Stimulated activated CD8-positive, alpha-beta memory T cell treated with anti-CD3 and anti-CD28 coated beads, Interleukin-15, amount 100 ng/mL, for 1 hour (primary cell): ENCODE data around the gene IDUA.
"Not testable (repeated sequence)": the region's sequence is repeated elsewhere in the genome, so short reads cannot be mapped to it uniquely, and the experiment has no call there.

Experiments
- DNase-seq: peaks from one replicate; pipeline ENCODE4 v3.0.0-alpha.2; 2020; ENCODE audit warnings: low read depth

Gene IDUA

DNA sequence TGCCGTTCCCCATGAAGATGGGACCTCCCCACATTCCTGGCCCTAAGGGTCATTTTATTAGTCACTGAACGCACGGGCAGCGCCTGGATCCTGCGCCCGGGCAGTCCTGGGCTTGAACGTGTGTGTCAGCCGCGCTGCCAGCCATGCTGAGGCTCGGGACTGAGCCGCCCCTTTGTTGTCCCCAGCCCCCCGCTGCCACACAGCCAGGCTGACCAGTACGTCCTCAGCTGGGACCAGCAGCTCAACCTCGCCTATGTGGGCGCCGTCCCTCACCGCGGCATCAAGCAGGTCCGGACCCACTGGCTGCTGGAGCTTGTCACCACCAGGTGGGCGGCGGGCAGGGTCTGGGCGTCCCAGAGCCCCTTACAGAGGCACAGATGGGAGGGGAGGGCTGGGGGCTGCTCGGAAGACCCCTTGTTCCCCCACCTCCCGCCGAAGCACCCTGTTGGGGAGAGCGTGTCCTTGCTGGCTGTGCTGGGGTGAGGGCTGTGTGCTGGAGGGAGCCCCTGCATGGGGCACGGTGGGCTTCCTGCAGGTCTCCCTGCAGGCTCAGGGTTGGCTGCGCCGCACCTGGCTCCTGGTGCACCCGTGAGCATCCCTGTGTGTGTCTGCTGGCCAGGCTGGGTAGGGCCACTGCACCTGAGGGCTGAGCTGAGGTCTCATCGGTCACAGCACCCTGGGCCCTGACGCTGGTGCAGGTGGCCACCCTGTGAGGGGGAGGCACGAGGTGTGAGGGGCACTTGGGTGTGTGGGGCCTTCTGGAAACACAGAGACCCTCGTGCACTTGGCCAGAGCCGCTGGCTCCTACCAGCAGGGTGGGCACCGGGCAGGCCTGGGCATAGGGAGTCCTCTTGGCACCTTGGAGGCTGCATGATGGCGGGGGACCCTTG, 1.0 kb downstream of the IDUA start:
- no peak for DNase-seq

DNA sequence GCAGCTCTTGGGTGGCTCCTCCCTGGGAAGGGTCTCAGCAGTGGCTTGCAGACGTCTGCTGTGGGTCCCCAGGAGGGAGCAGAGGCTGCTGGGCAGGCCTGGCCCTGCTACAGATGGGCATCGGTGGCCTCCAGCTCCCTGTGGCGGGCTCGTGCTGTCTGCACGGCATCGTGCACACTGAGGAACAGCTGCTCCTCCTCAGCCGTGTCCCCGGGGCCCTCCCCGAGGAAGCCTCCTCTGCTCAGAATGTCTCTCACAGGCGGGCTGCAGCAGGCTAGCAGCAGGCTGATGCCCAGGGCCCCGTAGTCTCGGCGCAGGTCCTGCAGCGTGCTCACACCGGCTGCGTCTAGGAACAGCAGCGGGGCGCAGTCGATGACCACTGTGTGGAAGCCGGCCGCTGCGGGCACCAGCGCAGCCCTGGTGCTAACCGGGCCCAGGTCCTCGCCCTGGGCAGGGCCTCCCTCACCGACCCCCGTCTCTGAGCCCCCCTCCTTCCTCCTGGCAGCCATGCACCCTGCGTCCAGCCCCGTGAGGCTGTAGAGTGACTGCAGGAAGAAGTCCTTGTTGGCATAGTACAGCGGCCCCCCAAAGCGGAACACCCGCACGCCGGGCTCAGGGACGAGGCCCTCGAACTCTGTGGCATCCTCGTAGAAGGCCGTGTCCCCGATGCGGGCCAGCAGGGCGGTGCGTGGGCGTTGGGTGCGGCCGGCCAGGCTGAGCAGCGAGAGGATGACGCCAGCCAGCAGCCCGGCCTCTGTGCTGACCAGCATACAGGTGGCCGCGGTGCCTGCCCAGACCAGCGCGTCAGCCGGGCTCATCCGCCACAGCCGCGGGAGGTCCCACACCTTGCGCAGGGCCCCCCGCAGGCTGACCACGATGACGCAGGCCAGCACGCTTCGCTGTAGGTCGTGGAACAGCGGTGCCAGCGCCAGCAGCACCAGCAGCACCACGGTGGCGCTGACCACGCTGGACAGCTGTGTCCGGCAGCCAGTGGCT, 2.2 kb downstream of the IDUA start:
- no peak for DNase-seq

DNA sequence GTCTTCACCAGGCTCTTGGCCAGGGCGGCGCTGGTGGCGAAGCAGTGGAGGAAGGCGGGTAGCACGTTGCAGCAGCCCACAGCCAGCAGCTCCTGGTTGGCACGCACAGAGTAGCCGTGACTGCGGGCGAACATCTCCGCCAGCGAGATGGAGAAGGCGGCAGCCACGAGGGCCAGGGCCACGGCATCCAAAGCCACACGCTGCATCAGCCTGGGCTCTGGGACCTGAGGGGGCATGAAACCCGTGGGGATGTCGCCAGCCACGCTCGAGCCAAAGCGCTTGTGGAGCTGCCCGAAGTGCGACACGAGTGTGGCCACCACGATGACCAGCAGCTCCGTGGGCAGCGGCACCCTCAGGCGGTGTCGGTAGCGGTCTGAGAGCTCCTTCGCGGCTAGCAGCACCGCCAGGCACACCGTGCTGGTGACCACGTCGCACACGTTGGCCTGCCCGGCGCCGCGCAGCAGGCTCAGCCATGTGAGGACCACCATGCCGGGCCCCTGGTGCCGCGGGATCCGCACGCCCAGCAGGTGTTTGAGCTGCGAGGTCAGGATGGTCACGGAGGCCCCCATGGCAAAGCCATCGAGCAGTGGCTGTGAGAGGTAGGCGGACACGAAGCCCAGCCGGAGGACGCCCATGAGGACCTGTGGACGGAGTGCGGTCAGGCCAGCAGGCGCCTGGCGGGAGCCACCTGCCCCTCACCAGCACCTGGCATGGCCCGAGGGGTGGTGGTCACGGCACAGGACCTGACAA, 3.1 kb downstream of the IDUA start:
- DNase-seq = no peak

DNA sequence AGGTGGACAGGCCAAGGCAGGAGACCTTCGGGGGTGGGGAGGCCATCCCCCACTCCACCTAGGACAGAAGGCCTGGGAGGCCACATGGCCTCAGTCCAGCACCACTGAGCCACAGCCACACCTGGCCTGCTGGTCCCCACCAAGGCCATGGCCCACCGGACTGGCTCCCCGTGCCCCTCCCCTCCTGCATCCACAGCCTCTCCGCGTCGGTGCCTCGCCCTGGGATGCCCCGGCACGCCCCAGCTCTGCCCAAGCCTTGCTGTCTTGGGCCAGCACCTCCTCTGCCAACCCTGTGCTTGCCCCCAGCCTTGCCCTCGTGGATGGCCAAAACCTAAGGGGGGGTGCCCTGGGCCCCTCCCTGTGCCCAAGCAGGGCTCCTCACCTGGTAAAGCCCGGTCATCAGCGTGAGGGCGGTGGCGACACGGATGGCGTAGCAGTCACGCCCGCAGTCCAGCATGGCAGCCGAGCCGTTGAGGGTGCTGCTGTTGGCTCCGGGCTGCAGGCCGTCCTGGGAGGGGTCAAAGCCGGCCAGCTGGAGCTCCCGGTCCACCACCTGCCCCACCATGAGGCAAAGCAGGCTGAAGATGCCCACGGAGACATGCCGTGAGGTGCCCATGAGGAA, 4.0 kb downstream of the IDUA start:
- DNase-seq = no peak

DNA sequence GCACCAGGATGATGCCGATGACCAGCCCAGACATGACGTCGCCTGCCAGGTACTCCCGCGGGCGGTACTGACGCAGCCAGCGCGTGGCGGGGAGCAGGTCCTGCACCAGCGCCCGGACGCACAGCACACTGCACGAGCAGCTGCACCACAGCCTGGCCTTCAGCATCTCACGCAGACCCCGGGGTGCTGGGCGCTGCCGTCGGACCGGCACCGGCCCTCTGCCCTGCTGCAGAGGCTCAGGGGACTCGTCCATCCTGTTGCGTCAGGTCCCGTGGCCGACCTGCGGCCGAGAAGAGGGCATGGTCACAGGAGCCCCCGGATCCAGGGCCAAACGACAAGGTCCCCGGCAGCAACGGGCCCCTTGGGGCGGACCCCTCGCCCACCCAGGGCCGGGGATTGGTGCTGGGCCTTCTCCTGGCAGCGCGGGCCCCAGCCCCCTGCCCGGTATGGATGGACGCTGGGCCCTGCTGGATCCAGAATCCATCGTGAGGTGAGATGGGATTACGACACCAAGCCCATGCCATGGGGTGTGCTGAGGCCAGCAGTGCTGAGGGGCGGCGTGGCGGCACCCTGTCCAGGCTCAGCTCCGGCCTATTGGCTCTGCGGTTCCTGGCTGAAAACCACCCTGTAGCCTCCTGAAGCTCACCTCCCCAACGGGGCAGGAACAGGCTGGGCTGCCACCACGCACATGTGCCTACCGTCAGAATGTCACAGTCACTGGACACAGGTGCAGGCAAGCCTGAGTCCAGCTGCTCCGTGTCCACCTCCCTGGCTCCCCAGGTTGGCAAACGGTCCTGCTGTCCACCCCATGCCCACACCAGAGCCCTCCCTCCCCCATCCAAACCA, 4.8 kb downstream of the IDUA start:
- DNase-seq = no peak

DNA sequence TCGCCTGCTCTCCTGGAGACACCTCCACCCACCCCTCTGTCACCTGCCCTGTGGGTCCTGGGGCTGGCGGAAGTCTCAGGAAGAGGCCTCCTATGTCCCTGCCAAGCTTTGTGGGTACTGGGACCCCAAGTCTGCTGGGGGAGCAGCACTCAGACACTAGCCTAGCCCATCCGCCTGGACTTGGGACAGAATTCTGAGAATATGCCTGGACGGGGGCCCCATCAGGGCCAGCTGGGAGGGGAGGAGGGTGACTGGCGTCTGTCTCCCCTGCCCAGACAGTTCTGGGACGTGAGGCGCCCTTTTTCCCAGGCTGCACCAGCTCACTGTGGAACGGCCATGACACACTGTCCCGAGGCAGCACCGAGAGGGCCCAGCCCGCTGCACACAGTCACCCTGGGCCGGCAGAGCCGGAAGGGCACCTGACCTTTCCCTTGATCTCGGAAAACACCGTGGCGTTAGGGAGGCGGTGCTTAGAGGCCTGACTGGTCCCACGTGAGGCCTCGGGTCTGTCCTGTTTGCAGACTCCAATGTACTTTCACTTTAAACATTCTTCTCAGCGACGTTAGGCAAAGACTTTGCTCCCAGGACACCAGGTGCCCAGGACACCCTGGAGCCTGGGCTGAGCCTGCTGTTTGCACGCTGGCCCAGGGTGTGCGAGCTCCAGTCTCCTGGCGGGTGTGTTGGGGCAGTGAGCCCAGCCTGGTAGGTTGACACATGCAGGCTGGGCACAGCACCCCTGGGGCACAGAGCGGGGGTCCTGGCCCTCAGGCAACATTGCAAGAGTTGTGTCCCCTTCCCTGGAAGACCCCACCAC, 5.7 kb downstream of the IDUA start:
- no peak for DNase-seq

DNA sequence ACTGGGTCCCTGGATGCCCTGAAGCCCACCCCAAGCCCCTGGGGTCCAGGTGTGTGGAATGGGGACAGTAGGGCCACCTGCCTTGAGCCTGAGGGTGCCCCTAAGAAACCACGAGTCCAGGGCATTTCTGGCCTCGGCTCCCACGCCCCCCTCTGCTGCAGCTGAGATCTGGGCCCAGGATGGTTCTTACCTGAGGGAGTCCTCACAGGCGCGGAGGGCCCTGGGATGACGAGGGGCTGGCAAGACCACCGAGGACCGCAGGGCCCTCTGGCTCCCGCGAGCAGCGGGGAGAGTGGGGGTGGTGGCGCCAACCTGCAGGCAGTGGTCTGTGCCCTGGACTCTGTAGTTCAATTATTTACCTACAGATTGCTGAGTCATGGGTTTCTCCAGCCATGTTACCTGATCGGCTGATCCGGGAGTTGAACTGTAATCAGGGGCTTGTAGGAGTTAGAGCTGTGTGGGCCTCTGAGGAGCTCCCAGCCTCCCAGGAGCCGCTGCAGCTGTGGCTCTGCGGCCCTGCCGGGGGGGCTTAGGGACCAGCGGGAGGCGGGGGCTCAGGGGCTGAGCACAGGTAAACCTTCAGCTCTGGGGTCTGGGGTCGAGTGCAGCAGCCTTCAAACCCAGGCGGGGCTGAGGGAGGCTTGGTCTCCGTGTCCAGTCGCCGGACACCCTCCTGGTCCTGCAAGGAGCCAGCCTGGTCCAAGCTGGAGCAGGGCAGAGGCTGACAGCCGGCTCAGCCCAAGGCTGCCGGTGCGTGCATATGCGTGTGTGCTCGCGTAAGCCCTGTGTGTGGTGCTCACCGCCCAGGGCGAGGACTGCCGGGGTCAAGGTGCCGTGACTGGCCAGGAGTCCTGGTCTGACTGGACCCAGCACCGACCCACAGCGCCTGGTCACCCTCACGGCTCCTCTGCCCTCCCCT, 6.5 kb downstream of the IDUA start, which contains the start of gene SLC26A1:
SLC26A1 (minus strand) TSS at position 294 of the 919 bp plus-strand sequence. CDS start 1,701 bp downstream, outside the sequence.
- DNase-seq = no peak

DNA sequence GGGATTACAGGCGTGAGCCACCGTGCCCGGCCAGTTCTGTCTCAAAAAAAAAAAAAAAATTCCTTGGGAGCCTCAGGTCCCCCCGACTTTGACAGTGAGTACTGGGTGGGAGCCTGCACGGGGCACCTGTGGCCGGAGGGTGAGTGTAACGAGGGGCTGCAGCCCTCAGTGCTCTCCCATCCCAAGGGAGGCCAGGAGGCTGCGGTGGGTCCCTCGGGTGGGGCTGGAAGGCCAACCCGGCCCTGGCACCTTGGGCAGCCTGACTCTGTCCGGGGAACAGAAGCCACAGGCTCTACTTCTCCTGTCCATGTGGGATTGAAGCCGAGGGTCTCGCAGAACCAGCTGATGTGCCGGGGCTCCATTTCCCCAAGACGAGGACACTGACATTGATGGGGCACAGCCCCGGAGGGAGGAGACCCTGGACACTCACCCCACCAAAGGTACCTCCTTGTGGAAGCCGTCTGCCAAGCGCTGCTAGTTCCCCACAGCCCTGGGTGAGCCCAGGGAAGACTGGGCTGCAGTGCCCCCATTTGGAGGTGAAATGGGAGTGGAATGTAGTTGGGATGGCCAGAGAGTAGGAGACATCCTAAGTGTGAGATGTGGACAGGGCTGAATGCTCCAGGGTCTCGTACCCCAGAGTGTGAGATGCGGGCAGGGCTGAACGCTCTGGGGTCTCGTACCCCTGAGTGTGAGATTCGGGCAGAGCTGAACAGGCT, 8.6 kb downstream of the IDUA start:
- no peak for DNase-seq

DNA sequence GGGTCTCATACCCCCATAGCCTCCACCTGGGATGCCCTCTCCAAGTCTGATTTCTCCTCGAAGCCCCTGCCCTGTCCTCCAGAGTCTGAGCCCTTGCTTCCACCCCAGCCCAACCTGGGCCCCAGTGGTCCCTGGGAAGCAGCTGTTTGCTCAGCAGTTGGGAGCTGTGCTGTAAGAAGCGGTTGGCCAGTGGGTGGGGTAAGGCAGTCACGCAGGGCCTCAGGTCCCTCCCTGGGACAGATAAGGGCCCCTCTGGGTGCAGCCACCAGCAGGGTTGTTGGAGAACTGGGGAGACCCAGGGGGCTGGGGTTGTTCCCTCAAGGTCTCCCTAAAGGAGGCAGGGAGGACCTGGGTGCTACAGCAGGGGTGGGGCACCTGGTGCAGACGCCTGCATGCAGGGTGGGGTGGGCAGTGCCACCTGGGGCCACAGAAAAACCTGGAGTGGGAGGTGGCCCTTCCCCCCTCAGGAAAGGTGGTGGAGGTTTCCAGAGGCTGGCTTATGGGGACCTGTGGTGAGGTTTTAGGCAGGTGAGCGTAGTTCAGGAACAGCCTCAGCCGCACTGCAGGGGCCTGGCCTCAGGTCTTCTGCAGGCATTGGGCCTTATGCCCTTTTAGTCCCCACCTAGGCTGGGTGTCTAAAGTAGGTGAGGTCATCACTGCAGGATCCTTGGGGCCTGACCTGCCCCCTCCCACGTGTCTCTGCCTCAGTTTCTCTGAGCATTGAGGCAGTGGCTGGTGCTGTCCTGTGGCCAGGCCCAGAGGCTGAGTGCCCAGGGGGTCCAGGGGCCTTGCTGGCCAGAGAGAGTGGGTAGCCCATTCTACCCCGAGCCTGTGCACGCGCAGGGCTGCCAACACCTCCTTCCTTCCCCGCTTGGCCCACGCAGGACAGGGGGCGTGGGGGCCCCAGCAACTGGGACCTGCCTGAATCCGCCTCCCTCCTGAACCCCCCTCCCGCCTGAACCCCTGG, 9.5 kb downstream of the IDUA start:
- DNase-seq = no peak

DNA sequence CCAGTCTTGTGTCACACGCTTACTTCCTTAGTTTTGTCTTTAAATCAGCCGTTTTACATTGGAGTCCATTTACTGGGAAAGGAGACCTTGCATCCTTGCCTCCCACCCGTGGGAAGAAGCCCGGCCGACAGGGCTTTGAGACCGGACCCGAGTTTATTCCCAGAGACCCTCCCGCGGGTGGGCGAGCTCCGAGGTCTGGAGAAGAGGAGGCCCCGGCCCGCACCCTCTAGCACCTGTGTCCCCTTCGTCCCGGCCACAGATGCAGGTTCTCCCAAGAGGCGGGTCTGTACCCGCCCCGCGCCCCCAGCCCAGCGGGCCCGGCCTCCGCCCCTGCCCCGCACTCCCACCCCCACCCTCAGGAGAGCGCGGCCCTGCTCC, 10.1 kb downstream of the IDUA start:
- DNase-seq = no peak

DNA sequence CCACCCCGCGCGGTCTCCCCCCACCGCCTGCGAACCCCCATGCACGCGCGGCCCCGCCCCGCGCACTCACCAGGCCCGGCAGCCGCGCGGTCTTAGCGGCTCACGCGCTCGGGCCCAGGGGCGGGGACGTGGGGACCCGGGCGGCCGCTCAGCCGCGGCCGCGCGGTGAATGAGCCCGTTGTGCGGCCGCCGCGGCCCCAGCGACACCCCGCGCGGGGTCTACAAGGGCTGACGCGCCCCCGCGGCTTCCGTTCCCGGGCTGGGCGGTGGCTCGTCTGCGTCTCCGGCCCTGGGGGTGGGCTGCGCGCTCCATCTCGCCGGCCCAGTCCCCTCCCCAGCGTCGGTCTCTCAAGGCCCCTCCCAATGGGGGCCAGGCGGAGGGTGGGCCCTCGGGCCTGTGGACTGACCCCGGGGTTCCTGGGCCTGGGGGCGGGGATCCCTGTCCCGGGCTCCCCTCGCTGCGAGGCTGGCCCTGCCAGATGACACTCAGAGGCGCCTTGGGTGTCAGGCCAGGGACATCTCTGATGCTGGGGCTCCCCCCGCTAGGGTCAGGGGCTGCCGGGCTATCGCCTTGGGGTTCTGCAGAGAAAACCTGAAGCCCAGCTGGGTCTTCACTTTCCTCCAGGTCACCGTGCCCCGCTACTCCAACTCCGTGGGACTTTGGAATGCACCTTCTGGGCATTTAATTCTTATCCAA, 10.7 kb downstream of the IDUA start:
- DNase-seq = no peak

DNA sequence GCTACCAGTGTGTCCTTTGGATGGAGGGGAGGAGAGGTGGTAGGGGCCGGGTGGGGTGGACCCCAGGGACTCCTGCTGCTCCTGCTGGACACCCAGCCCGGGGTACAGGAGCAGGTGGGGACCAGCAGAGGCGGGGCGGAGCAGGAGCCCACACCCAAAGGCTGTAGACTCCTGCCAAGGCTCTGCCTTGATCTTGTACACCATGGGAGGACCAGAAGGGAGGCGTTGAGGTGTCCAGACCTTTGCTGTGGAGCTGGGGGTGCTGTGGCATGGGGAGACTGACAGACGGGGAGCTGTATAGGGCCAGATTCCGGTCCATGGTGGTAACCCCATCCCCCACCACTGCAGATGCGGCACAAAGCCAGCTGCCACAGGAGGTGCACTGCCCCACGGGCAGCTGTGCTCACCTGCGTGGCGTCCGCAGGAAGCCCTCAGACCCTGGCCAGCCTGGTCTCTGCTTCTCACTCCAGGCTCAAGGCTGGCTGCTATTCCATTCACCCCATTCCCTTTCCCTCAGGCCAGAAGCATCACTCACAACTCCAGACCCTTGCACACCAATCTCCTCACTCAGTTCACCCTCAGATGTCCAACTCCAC, 11.3 kb downstream of the IDUA start:
- DNase-seq = no peak

DNA sequence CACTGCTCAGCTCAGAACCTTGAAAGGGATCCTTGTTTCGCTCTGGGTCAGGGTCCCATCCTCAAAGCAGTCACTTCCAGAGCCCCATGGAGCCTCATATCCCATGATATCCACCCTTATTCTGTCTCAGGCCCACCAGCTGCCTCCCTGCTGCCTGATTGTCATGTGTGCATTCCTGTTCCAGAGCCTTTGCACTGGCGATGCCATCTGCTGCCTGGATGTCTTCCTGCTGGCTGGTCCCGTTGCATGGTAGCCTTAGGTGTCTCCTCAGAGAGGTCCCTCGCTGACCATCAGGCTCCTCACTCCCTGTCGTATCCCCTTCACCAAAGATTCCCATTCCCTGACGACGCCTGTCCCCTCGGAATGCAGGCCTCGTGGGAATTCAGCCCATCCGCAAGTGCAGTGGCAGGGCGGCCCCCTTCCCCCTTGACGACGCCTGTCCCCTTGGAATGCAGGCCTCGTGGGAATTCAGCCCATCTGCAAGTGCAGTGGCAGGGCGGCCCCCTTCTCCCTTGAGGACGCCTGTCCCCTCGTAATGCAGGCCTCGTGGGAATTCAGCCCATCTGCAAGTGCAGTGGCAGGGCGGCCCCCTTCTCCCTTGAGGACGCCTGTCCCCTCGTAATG, 12.5 kb downstream of the IDUA start:
- DNase-seq = not testable (repeated sequence)

DNA sequence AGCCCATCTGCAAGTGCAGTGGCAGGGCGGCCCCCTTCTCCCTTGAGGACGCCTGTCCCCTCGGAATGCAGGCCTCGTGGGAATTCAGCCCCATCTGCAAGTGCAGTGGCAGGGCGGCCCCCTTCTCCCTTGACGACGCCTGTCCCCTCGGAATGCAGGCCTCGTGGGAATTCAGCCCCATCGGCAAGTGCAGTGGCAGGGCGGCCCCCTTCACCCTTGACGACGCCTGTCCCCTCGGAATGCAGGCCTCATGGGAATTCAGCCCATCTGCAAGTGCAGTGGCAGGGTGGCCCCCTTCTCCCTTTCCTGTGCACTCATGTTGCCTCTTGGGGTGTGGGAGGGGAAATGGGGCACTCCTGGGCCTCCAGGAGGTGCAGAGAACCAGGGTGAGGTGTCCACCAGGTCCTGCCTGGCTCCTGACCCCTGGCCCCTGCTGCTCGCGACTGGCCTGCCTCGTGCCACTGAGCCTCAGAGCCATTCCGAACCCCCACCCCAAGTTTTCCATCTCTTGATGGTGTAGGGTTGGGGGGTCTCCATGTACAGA, 13.1 kb downstream of the IDUA start:
- DNase-seq = no peak

DNA sequence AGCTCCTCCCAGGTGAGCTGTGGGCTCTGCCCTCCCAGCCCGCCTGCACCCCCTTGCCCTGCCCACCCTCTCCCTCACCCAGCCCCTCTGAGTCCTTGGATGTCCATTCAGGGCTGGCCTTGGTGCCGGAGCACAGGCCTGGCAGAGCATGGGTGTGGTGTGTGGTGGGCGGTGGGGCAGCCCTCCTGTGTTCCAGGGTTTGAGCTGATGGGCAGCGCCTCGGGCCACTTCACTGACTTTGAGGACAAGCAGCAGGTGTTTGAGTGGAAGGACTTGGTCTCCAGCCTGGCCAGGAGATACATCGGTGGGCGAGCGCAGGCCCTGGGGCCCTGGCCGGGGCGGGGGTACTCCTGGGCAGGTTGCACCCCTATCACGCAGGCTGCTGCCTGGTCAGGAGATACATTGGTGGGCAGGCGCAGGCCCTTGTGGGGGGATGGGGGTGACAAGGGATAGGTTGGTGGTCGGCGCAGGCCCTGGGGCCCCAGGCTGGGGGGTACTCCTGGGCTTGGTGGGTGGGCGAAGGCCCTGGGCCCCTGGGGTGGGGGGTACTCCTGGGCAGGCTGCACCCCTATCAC, 13.9 kb downstream of the IDUA start:
- DNase-seq = no peak
